CD8-positive, alpha-beta memory T cell (primary cell): Measurements from ENCODE around the gene ST3GAL6. TPM values are rescaled to one million over a fixed set of nuclear protein-coding genes. Genes with fewer than 3 reads are reported as not detected.
A peak's percentile ranks its signal among the peaks of the same experiment; 100 is the strongest.

Experiments
- CTCF ChIA-PET: fragments of 350-600 bp; sonication (Branson Sonifier 250); formaldehyde crosslinking; loops from one replicate; lab custom pipeline; 2021; ENCODE audit warnings: antibody characterized with exemption; lab: Charles Lee
- POLR2A ChIA-PET: fragments of 350-600 bp; sonication (Branson Sonifier 250); formaldehyde crosslinking; loops from one replicate; lab custom pipeline; 2021; ENCODE audit warnings: antibody characterized with exemption; lab: Charles Lee
- DNase-seq, 5 donors: peaks; one replicate each; pipeline versions ENCODE4 v3.0.0 to v3.0.0-alpha.2; 2020 to 2022; ENCODE audit warnings: mixed read lengths in 1 of 5
- H3K27ac ChIP-seq: one replicate; pipeline ENCODE4 v1.7.0; 2013; ENCODE audit warnings: low read depth, mild to moderate bottlenecking, low read length, moderate library complexity
- H3K27me3 ChIP-seq: 2 replicates; pipeline ENCODE4 v1.7.0; 2013; ENCODE audit warnings: low read length, mild to moderate bottlenecking; ENCODE audit not compliant: insufficient read depth, poor library complexity, severe bottlenecking
- H3K36me3 ChIP-seq: 2 replicates; pipeline ENCODE4 v1.7.0; 2013; ENCODE audit warnings: mild to moderate bottlenecking, low read length, moderate library complexity; ENCODE audit not compliant: insufficient read depth
- H3K4me1 ChIP-seq: 2 replicates; pipeline ENCODE4 v1.7.0; 2013; ENCODE audit warnings: mild to moderate bottlenecking, low read length, moderate library complexity; ENCODE audit not compliant: insufficient read depth
- H3K4me3 ChIP-seq: 2 replicates; pipeline ENCODE4 v1.7.0; 2013; ENCODE audit warnings: mild to moderate bottlenecking, low read length
- H3K9me3 ChIP-seq: 2 replicates; pipeline ENCODE4 v1.7.0; 2013; ENCODE audit warnings: mild to moderate bottlenecking, low read length
- H3K27ac Mint-ChIP-seq, 8 donors: one replicate each; pipeline ENCODE4 v1.8.0; 2020 to 2021; ENCODE audit warnings: mixed read lengths in 8 of 8, mild to moderate bottlenecking in 6 of 8, inconsistent platforms in 3 of 8, moderate library complexity in 3 of 8
- H3K27me3 Mint-ChIP-seq, 2 donors: one replicate each; pipeline ENCODE4 v1.8.0; 2020 to 2021; ENCODE audit warnings: mixed read lengths in 2 of 2, mild to moderate bottlenecking in 1 of 2, moderate library complexity in 1 of 2
- H3K36me3 Mint-ChIP-seq, 3 donors: one replicate each; pipeline ENCODE4 v1.8.0; 2020 to 2021; ENCODE audit warnings: mixed read lengths in 3 of 3, inconsistent platforms in 1 of 3, mild to moderate bottlenecking in 1 of 3
- H3K4me1 Mint-ChIP-seq, 3 donors: one replicate each; pipeline ENCODE4 v1.8.0; 2020 to 2021; ENCODE audit warnings: mixed read lengths in 3 of 3, inconsistent platforms in 1 of 3, mild to moderate bottlenecking in 1 of 3
- H3K4me3 Mint-ChIP-seq, 7 donors: one replicate each; pipeline ENCODE4 v1.8.0; 2020 to 2021; ENCODE audit warnings: mixed read lengths in 7 of 7, mild to moderate bottlenecking in 6 of 7, moderate library complexity in 4 of 7, inconsistent platforms in 2 of 7
- H3K9me3 Mint-ChIP-seq, 5 donors: one replicate each; pipeline ENCODE4 v1.8.0; 2020 to 2022; ENCODE audit warnings: mixed read lengths in 5 of 5, mild to moderate bottlenecking in 3 of 5, moderate library complexity in 2 of 5, inconsistent platforms in 1 of 5
- polyA plus RNA-seq: library from polyadenylated mRNA; unstranded; fragments of 300-500 nt; fragmentation: Illumina TruSeq; gene quantifications from one replicate; pipeline ENCODE4 v1.2.3, GENCODE V29; 2021
- total RNA-seq, 2 experiments: library from RNA; stranded (reverse); gene quantifications; one replicate each; pipeline ENCODE4 v1.2.3, GENCODE V29; 2021

Gene ST3GAL6
- total and polyA plus RNA-seq, 3 experiments from 2014 or later = 0.20 to 0.31 TPM; not detected in 1

DNA sequence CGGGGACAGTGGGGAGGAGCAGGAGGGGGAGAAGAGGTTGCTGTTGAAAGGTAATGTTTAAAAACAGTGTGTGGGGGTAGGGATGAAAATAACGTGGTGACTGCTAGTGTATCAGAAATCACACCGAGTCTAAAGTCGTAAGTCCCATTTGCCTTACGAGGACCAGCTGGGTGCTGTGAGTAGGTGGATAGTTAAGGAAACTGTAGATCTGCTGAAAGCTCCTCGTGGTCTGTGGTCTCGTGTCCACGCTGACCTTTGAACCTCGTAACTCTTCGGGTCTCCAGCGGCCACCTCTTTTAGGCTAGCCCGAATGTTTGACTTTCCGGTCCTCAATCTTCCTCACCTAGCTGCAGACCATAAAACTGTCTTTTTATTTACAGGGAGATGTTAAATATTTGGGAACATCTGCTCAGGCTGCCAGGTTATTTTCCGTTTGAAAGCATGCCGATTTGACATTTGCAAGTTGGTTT is 29.3 kb upstream of the ST3GAL6 start:
- Mint-ChIP-seq H3K27me3 (peaks cover 35 to 77% of the 10 kb centered on the region in 2 donors), H3K4me1 (peaks cover 15 to 21% (median 20%) of the 10 kb centered on the region in 3 donors), H3K27ac (no peak overlapping the region), H3K4me3 (peak overlapping the region; percentile 46 to 82 (median 75)), H3K36me3 (no peaks in the 10 kb centered on the region), H3K9me3 (peaks cover 0 to 3% (median 0%) of the 10 kb centered on the region in 5 donors)
- H3K27me3 ChIP-seq = peaks cover 21% of the 10 kb centered on the region
- H3K4me1 ChIP-seq = peaks cover 12% of the 10 kb centered on the region
- no peak overlapping the region for H3K27ac ChIP-seq
- no peak overlapping the region for H3K4me3 ChIP-seq
- ChIA-PET CTCF (no interaction called here), POLR2A (no interaction called here)
- no peak for DNase-seq
- H3K9me3 ChIP-seq = no peaks in the 10 kb centered on the region
- H3K36me3 ChIP-seq = no peaks in the 10 kb centered on the region

GRCh38 chr3:98734306-98734705 is 28.8 kb upstream of the ST3GAL6 start:
- ChIA-PET POLR2A (no interaction called here), CTCF (no interaction called here)
- Histone ChIP-seq H3K27me3 (peaks cover 21% of the 10 kb centered on the region), H3K4me3 (no peak overlapping the region), H3K27ac (no peak overlapping the region), H3K36me3 (no peaks in the 10 kb centered on the region), H3K9me3 (no peaks in the 10 kb centered on the region), H3K4me1 (peaks cover 12% of the 10 kb centered on the region)
- Mint-ChIP-seq H3K27ac (no peak overlapping the region), H3K4me3 (peak overlapping the region; percentile 46 to 82 (median 75)), H3K27me3 (peaks cover 35 to 81% of the 10 kb centered on the region in 2 donors), H3K9me3 (peaks cover 0 to 3% (median 0%) of the 10 kb centered on the region in 5 donors), H3K4me1 (peaks cover 15 to 21% (median 20%) of the 10 kb centered on the region in 3 donors), H3K36me3 (no peaks in the 10 kb centered on the region)
- no peak for DNase-seq

GRCh38 chr3:98734735-98735134 is 28.4 kb upstream of the ST3GAL6 start:
- Mint-ChIP-seq H3K27me3 (peaks cover 32 to 77% of the 10 kb centered on the region in 2 donors), H3K4me3 (no peak overlapping the region), H3K36me3 (no peaks in the 10 kb centered on the region), H3K27ac (no peak overlapping the region), H3K4me1 (peaks cover 15 to 21% (median 20%) of the 10 kb centered on the region in 3 donors), H3K9me3 (peaks cover 0 to 3% (median 0%) of the 10 kb centered on the region in 5 donors)
- Histone ChIP-seq H3K27me3 (peaks cover 21% of the 10 kb centered on the region), H3K36me3 (no peaks in the 10 kb centered on the region), H3K9me3 (no peaks in the 10 kb centered on the region), H3K4me3 (no peak overlapping the region), H3K27ac (no peak overlapping the region), H3K4me1 (peaks cover 12% of the 10 kb centered on the region)
- POLR2A ChIA-PET = no interaction called here
- CTCF ChIA-PET = no interaction called here
- DNase-seq = no peak

GRCh38 chr3:98735296-98735695 is 27.8 kb upstream of the ST3GAL6 start:
- CTCF ChIA-PET = interaction anchor here (1.3 kb wide), 1 partner anchor 12 kb away, joined by 4 read pairs; no protein-coding TSS in a partner anchor
- Histone ChIP-seq H3K4me1 (peaks cover 12% of the 10 kb centered on the region), H3K27ac (no peak overlapping the region), H3K4me3 (no peak overlapping the region), H3K27me3 (peaks cover 21% of the 10 kb centered on the region), H3K9me3 (no peaks in the 10 kb centered on the region), H3K36me3 (no peaks in the 10 kb centered on the region)
- no peak overlapping the region for H3K4me3 Mint-ChIP-seq
- POLR2A ChIA-PET = no interaction called here
- peaks cover 15 to 21% (median 20%) of the 10 kb centered on the region in 3 donors for H3K4me1 Mint-ChIP-seq
- H3K27me3 Mint-ChIP-seq = peaks cover 30 to 71% of the 10 kb centered on the region in 2 donors
- peaks cover 0 to 3% (median 0%) of the 10 kb centered on the region in 5 donors for H3K9me3 Mint-ChIP-seq
- DNase-seq = no peak
- H3K36me3 Mint-ChIP-seq = no peaks in the 10 kb centered on the region
- H3K27ac Mint-ChIP-seq = no peak overlapping the region

GRCh38 chr3:98735761-98736269 is 27.3 kb upstream of the ST3GAL6 start:
- H3K27ac ChIP-seq = no peak overlapping the region
- H3K27ac Mint-ChIP-seq = no peak overlapping the region
- H3K4me1 Mint-ChIP-seq = peaks cover 15 to 21% (median 20%) of the 10 kb centered on the region in 3 donors
- no peaks in the 10 kb centered on the region for H3K36me3 Mint-ChIP-seq
- H3K27me3 Mint-ChIP-seq = peaks cover 30 to 66% of the 10 kb centered on the region in 2 donors
- peaks cover 21% of the 10 kb centered on the region for H3K27me3 ChIP-seq
- H3K36me3 ChIP-seq = no peaks in the 10 kb centered on the region
- POLR2A ChIA-PET = no interaction called here
- CTCF ChIA-PET = interaction anchor here (1.3 kb wide), 1 partner anchor 12 kb away, joined by 4 read pairs; no protein-coding TSS in a partner anchor
- no peak for DNase-seq
- H3K4me3 ChIP-seq = no peak overlapping the region
- H3K4me3 Mint-ChIP-seq = no peak overlapping the region
- H3K4me1 ChIP-seq = peaks cover 12% of the 10 kb centered on the region
- peaks cover 0 to 3% (median 0%) of the 10 kb centered on the region in 5 donors for H3K9me3 Mint-ChIP-seq
- no peaks in the 10 kb centered on the region for H3K9me3 ChIP-seq

DNA sequence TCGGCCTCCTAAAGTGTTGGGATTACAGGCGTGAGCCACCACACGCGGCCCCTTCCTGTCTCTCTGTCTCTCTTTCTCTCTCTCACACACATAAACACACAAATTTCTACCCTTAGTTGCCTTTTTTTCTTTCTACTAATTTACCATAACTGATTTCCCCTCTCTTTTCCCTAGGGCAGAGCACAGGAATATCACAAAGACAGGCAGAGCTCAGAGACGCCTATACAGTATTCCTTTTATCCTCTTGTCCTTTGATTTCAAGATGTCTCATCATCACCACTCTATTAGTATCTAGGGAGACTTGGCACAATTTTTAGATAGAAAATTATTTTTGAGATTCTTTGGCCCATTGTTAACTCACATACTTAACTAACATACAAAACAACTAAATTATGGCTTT is 25.8 kb upstream of the ST3GAL6 start:
- H3K4me3 Mint-ChIP-seq = no peak overlapping the region
- H3K9me3 Mint-ChIP-seq = peaks cover 0 to 3% (median 0%) of the 10 kb centered on the region in 5 donors
- Histone ChIP-seq H3K4me3 (no peak overlapping the region), H3K27me3 (peaks cover 21% of the 10 kb centered on the region), H3K4me1 (peaks cover 12% of the 10 kb centered on the region), H3K36me3 (no peaks in the 10 kb centered on the region), H3K27ac (no peak overlapping the region), H3K9me3 (no peaks in the 10 kb centered on the region)
- no peaks in the 10 kb centered on the region for H3K36me3 Mint-ChIP-seq
- ChIA-PET POLR2A (no interaction called here), CTCF (no interaction called here)
- DNase-seq = no peak
- peaks cover 12 to 15% (median 15%) of the 10 kb centered on the region in 3 donors for H3K4me1 Mint-ChIP-seq
- peaks cover 23 to 56% of the 10 kb centered on the region in 2 donors for H3K27me3 Mint-ChIP-seq
- H3K27ac Mint-ChIP-seq = no peak overlapping the region

DNA sequence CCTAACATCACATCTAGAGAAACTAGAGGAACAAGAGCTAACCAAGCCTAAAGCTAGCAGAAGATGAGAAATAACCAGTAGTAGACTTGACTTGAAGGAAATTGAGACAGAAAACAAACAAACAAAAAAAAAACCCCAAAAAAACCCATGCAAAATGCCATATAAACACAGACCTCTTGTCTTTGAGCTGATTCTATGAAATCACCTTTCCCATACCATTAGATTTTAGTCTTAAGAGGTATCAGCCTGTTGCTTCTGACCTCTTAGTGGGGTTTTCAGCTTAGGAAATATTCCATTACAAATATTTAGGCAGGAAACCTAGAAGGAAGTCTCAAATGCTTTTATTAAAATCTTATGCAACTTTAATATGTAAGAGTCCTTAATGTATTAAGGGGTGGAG is 23.9 kb upstream of the ST3GAL6 start:
- H3K27ac ChIP-seq = no peak overlapping the region
- POLR2A ChIA-PET = no interaction called here
- CTCF ChIA-PET = no interaction called here
- H3K4me1 Mint-ChIP-seq = peaks cover 2 to 4% (median 3%) of the 10 kb centered on the region in 3 donors
- no peaks in the 10 kb centered on the region for H3K36me3 ChIP-seq
- no peaks in the 10 kb centered on the region for H3K9me3 Mint-ChIP-seq
- DNase-seq = no peak
- H3K4me3 Mint-ChIP-seq = no peak overlapping the region
- no peaks in the 10 kb centered on the region for H3K9me3 ChIP-seq
- H3K27ac Mint-ChIP-seq = no peak overlapping the region
- H3K27me3 ChIP-seq = peaks cover 10% of the 10 kb centered on the region
- H3K36me3 Mint-ChIP-seq = no peaks in the 10 kb centered on the region
- peaks cover under 1% of the 10 kb centered on the region for H3K4me1 ChIP-seq
- peaks cover 14 to 44% of the 10 kb centered on the region in 2 donors for H3K27me3 Mint-ChIP-seq
- H3K4me3 ChIP-seq = no peak overlapping the region

GRCh38 chr3:98740324-98740723 is 22.8 kb upstream of the ST3GAL6 start:
- no peak for DNase-seq
- Mint-ChIP-seq H3K27ac (no peak overlapping the region), H3K4me1 (no peaks in the 10 kb centered on the region), H3K36me3 (no peaks in the 10 kb centered on the region), H3K27me3 (peaks cover 14 to 33% of the 10 kb centered on the region in 2 donors), H3K4me3 (no peak overlapping the region), H3K9me3 (no peaks in the 10 kb centered on the region)
- H3K27me3 ChIP-seq = peaks cover under 1% of the 10 kb centered on the region
- no peaks in the 10 kb centered on the region for H3K9me3 ChIP-seq
- H3K36me3 ChIP-seq = no peaks in the 10 kb centered on the region
- CTCF ChIA-PET = no interaction called here
- H3K27ac ChIP-seq = no peak overlapping the region
- POLR2A ChIA-PET = no interaction called here
- no peak overlapping the region for H3K4me3 ChIP-seq
- H3K4me1 ChIP-seq = no peaks in the 10 kb centered on the region
